ENCODE results near the gene TBC1D21.

The TBC1D21 gene

GRCh38 chr15:73891328-73892315 lies 18.3 kb downstream of the TBC1D21 start:
- no peak for DNase-seq

GRCh38 chr15:73892446-73893226 lies 19.3 kb downstream of the TBC1D21 start:
- no peak for DNase-seq

- DNase-seq, result no peak
Observed at GRCh38 chr15:73894133-73894814, 20.9 kb downstream of the TBC1D21 start.

GRCh38 chr15:73897441-73898261 lies 24.3 kb downstream of the TBC1D21 start:
- no peak for DNase-seq

- DNase-seq, result no peak
Observed at GRCh38 chr15:73899197-73900094, 26.1 kb downstream of the TBC1D21 start.

GRCh38 chr15:73900095-73900712 lies 26.8 kb downstream of the TBC1D21 start:
- no peak for DNase-seq

GRCh38 chr15:73901126-73901810 lies 27.9 kb downstream of the TBC1D21 start:
- DNase-seq, result no peak

GRCh38 chr15:73902121-73903020 lies 29.0 kb downstream of the TBC1D21 start:
- DNase-seq, result no peak

GRCh38 chr15:73904026-73904815 lies 30.9 kb downstream of the TBC1D21 start:
- no peak for DNase-seq

GRCh38 chr15:73905225-73905827 lies 32.0 kb downstream of the TBC1D21 start:
- no peak for DNase-seq

GRCh38 chr15:73906346-73907034 lies 33.1 kb downstream of the TBC1D21 start:
- no peak for DNase-seq

- peak; percentile 66 for DNase-seq
Observed at GRCh38 chr15:73907035-73907408, 33.7 kb downstream of the TBC1D21 start.

- DNase-seq, result peak; percentile 94
Observed at GRCh38 chr15:73908030-73908821, 34.9 kb downstream of the TBC1D21 start.

GRCh38 chr15:73908822-73909122 lies 35.4 kb downstream of the TBC1D21 start:
- no peak for DNase-seq

- no peak for DNase-seq
Observed at GRCh38 chr15:73909651-73910050, 36.3 kb downstream of the TBC1D21 start.

Measured in eye (tissue), 1 donor.